Neural progenitor cell (in vitro differentiated cells): ENCODE data around the gene CFAP74. TPM values are rescaled to one million over a fixed set of nuclear protein-coding genes. Genes with fewer than 3 reads are reported as not detected.

Experiments
- DNase-seq: peaks from one replicate; pipeline ENCODE4 v3.0.0-alpha.2; 2016; ENCODE audit warnings: low spot score
- H2AFZ ChIP-seq: fragments of 200-600 bp; sonication (generic); replicated peaks from 2 replicates; pipeline ENCODE4 v1.6.1; 2016; ENCODE audit warnings: antibody characterized with exemption
- H3F3A ChIP-seq: fragments of 200-600 bp; sonication (generic); 2 replicates; pipeline ENCODE4 v1.6.1; 2016; ENCODE audit warnings: antibody characterized with exemption, low read depth
- H3K27ac ChIP-seq: fragments of 200-600 bp; sonication (generic); 2 replicates; pipeline ENCODE4 v1.5.1; 2016; ENCODE audit warnings: mild to moderate bottlenecking
- H3K27me3 ChIP-seq: fragments of 200-600 bp; sonication (generic); 2 replicates; pipeline ENCODE4 v1.6.1; 2016; ENCODE audit warnings: mild to moderate bottlenecking, moderate library complexity
- H3K36me3 ChIP-seq: fragments of 200-600 bp; sonication (generic); 2 replicates; pipeline ENCODE4 v1.5.1; 2016
- H3K4me1 ChIP-seq: fragments of 200-600 bp; sonication (generic); 2 replicates; pipeline ENCODE4 v1.6.1; 2016; ENCODE audit warnings: mixed run types
- H3K4me2 ChIP-seq: fragments of 200-600 bp; sonication (generic); 2 replicates; pipeline ENCODE4 v1.6.1; 2016
- H3K4me3 ChIP-seq: fragments of 200-600 bp; sonication (generic); 2 replicates; pipeline ENCODE4 v1.5.1; 2016
- H3K79me2 ChIP-seq: fragments of 200-600 bp; sonication (generic); 2 replicates; pipeline ENCODE4 v1.6.1; 2016; ENCODE audit warnings: low read depth
- H3K9ac ChIP-seq: fragments of 200-600 bp; sonication (generic); 2 replicates; pipeline ENCODE4 v1.6.1; 2016
- H3K9me3 ChIP-seq: fragments of 200-600 bp; sonication (generic); 2 replicates; pipeline ENCODE4 v1.5.1; 2016; ENCODE audit warnings: low read depth
- H4K20me1 ChIP-seq: fragments of 200-600 bp; sonication (generic); 2 replicates; pipeline ENCODE4 v1.6.1; 2016; ENCODE audit warnings: low read depth
- H3K27ac Mint-ChIP-seq: 3 replicates; pipeline ENCODE4 v1.8.0; 2021; ENCODE audit warnings: mixed read lengths
- H3K27me3 Mint-ChIP-seq: 2 replicates; pipeline ENCODE4 v1.8.0; 2022; ENCODE audit warnings: low read depth, mild to moderate bottlenecking, inconsistent platforms, moderate library complexity, mixed read lengths; ENCODE audit not compliant: insufficient read depth
- H3K36me3 Mint-ChIP-seq: 3 replicates; pipeline ENCODE4 v1.8.0; 2021; ENCODE audit warnings: mixed read lengths
- H3K4me1 Mint-ChIP-seq: 3 replicates; pipeline ENCODE4 v1.8.0; 2021; ENCODE audit warnings: mixed read lengths
- H3K4me3 Mint-ChIP-seq: 3 replicates; pipeline ENCODE4 v1.8.0; 2021; ENCODE audit warnings: mild to moderate bottlenecking, moderate library complexity, mixed read lengths
- H3K9me3 Mint-ChIP-seq: 3 replicates; pipeline ENCODE4 v1.8.0; 2020; ENCODE audit warnings: mixed read lengths
- CTCF ChIP-seq: fragments of 200-600 bp; sonication (generic); IDR thresholded peaks from 2 replicates; pipeline ENCODE4 v1.5.1; 2017; ENCODE audit warnings: antibody characterized with exemption, mild to moderate bottlenecking
- EZH2 ChIP-seq: fragments of 200-600 bp; sonication (generic); IDR thresholded peaks from 2 replicates; pipeline ENCODE4 v1.6.1; 2017; ENCODE audit warnings: antibody characterized with exemption, mild to moderate bottlenecking, moderate library complexity
- EZH2phosphoT487 ChIP-seq: fragments of 200-600 bp; sonication (generic); IDR thresholded peaks from 2 replicates; pipeline ENCODE4 v1.6.1; 2017; ENCODE audit warnings: antibody characterized with exemption
- total RNA-seq: library from RNA; depleted of rRNA; stranded (reverse); fragments of >200 nt; gene quantifications from 2 replicates; pipeline ENCODE4 v1.2.3, GENCODE V29; 2015; ENCODE audit warnings: low replicate concordance

The CFAP74 gene
- total RNA-seq, 1 donor from 2014 or later: not detected

- Histone ChIP-seq H3K4me1 (no peaks in the 10 kb centered on the region), H3K79me2 (no peaks in the 10 kb centered on the region), H3K36me3 (no peaks in the 10 kb centered on the region), H3K4me3 (no peak overlapping the region), H3K27me3 (no peaks in the 10 kb centered on the region), H3F3A (no peaks in the 10 kb centered on the region), H3K9me3 (no peaks in the 10 kb centered on the region), H3K9ac (no peak overlapping the region), H2AFZ (no peak overlapping the region), H3K27ac (no peak overlapping the region), H4K20me1 (no peaks in the 10 kb centered on the region), H3K4me2 (no peak overlapping the region)
- peaks cover 8% of the 10 kb centered on the region for H3K27me3 Mint-ChIP-seq
- TF ChIP-seq EZH2phosphoT487 (no peak), CTCF (no peak), EZH2 (no peak)
- H3K27ac Mint-ChIP-seq: no peak overlapping the region
- peaks cover 38% of the 10 kb centered on the region for H3K4me1 Mint-ChIP-seq
- H3K9me3 Mint-ChIP-seq: peaks cover 2% of the 10 kb centered on the region
- H3K36me3 Mint-ChIP-seq: no peaks in the 10 kb centered on the region
- no peak overlapping the region for H3K4me3 Mint-ChIP-seq
- no peak for DNase-seq
Observed at GRCh38 chr1:1986451-1987141, 17.0 kb downstream of the CFAP74 start.

- no peak overlapping the region for H3K4me2 ChIP-seq
- no peaks in the 10 kb centered on the region for H3K36me3 ChIP-seq
- H3K4me1 Mint-ChIP-seq: peaks cover 34% of the 10 kb centered on the region
- no peaks in the 10 kb centered on the region for H4K20me1 ChIP-seq
- no peaks in the 10 kb centered on the region for H3K4me1 ChIP-seq
- H3K9me3 Mint-ChIP-seq: peaks cover 2% of the 10 kb centered on the region
- H3K79me2 ChIP-seq: no peaks in the 10 kb centered on the region
- H3K4me3 Mint-ChIP-seq: no peak overlapping the region
- H3K27me3 Mint-ChIP-seq: peaks cover 8% of the 10 kb centered on the region
- DNase-seq: no peak
- no peak overlapping the region for H3K4me3 ChIP-seq
- H3K27me3 ChIP-seq: no peaks in the 10 kb centered on the region
- H2AFZ ChIP-seq: no peak overlapping the region
- no peaks in the 10 kb centered on the region for H3K36me3 Mint-ChIP-seq
- no peak overlapping the region for H3K27ac Mint-ChIP-seq
- no peak for TF ChIP-seq EZH2phosphoT487
- TF ChIP-seq EZH2: no peak
- no peak for TF ChIP-seq CTCF
- no peak overlapping the region for H3K27ac ChIP-seq
- no peaks in the 10 kb centered on the region for H3F3A ChIP-seq
- no peak overlapping the region for H3K9ac ChIP-seq
- H3K9me3 ChIP-seq: no peaks in the 10 kb centered on the region
Observed at GRCh38 chr1:1985375-1986050, 18.1 kb downstream of the CFAP74 start.

GRCh38 chr1:1984560-1985070 lies 19.0 kb downstream of the CFAP74 start:
- Mint-ChIP-seq H3K27me3 (peaks cover 3% of the 10 kb centered on the region), H3K9me3 (peaks cover 4% of the 10 kb centered on the region)

More at GRCh38 chr1:1984560-1985070, 19.0 kb downstream of the CFAP74 start:
- Histone ChIP-seq H3K4me1 (no peaks in the 10 kb centered on the region), H3K36me3 (no peaks in the 10 kb centered on the region), H3K27me3 (no peaks in the 10 kb centered on the region), H3K4me3 (no peak overlapping the region), H3F3A (no peaks in the 10 kb centered on the region), H3K9ac (no peak overlapping the region), H3K79me2 (no peaks in the 10 kb centered on the region), H2AFZ (no peak overlapping the region), H3K9me3 (no peaks in the 10 kb centered on the region), H3K27ac (peak overlapping the region; percentile 31), H3K4me2 (no peak overlapping the region), H4K20me1 (no peaks in the 10 kb centered on the region)
- H3K4me3 Mint-ChIP-seq: peak overlapping the region; percentile 31
- no peaks in the 10 kb centered on the region for H3K36me3 Mint-ChIP-seq
- H3K27ac Mint-ChIP-seq: peak overlapping the region; percentile 83
- no peak for DNase-seq
- peaks cover 27% of the 10 kb centered on the region for H3K4me1 Mint-ChIP-seq
- TF ChIP-seq CTCF (no peak), EZH2phosphoT487 (no peak), EZH2 (no peak)
